H1 (cell line): ENCODE results near the gene ZNF311. TPM values are rescaled to one million over a fixed set of nuclear protein-coding genes. Genes with fewer than 3 reads are reported as not detected.

Experiments
- CTCF ChIA-PET: fragments of 300-600 bp; sonication (Branson Sonifier 250); formaldehyde crosslinking; loops from one replicate; lab custom pipeline; 2021; ENCODE audit not compliant: partially characterized antibody; lab: Charles Lee
- POLR2A ChIA-PET: fragments of 300-600 bp; sonication (Branson Sonifier 250); formaldehyde crosslinking; loops from one replicate; lab custom pipeline; 2021; ENCODE audit warnings: inconsistent platforms; ENCODE audit not compliant: partially characterized antibody; lab: Charles Lee
- DNase-seq, 2 experiments: peaks; one replicate each; pipeline versions ENCODE4 v3.0.0 to v3.0.0-alpha.2; 2010 to 2022; ENCODE audit warnings: low spot score in 2 of 2, low read depth in 1 of 2, mixed read lengths in 1 of 2
- FAIRE-seq: peaks from 2 replicates; lab custom pipeline; 2011; peaks lifted over from hg19 to GRCh38; lab: Jason Lieb, UNC
- H2AFZ ChIP-seq: 2 replicates; pipeline ENCODE4 v1.8.1; 2012; ENCODE audit warnings: low read length, inconsistent platforms
- H2AK5ac ChIP-seq: 2 replicates; pipeline ENCODE4 v1.6.1; 2013; ENCODE audit warnings: low read depth, low read length
- H2BK120ac ChIP-seq: replicated peaks from 2 replicates; pipeline ENCODE3; 2013; ENCODE audit warnings: low read depth, low read length, inconsistent platforms
- H2BK12ac ChIP-seq: 2 replicates; pipeline ENCODE4 v1.6.1; 2013; ENCODE audit warnings: low read depth, low read length
- H2BK15ac ChIP-seq: 2 replicates; pipeline ENCODE4 v1.6.1; 2013; ENCODE audit warnings: low read length
- H2BK20ac ChIP-seq: 2 replicates; pipeline ENCODE4 v1.6.1; 2013; ENCODE audit warnings: low read length
- H2BK5ac ChIP-seq: 2 replicates; pipeline ENCODE4 v1.6.1; 2013; ENCODE audit warnings: low read depth, low read length
- H3K14ac ChIP-seq: 2 replicates; pipeline ENCODE4 v1.6.1; 2013; ENCODE audit warnings: inconsistent platforms; ENCODE audit not compliant: insufficient read length
- H3K18ac ChIP-seq: 2 replicates; pipeline ENCODE4 v1.6.1; 2013; ENCODE audit warnings: low read length; ENCODE audit errors: extremely low read depth
- H3K23ac ChIP-seq: 2 replicates; pipeline ENCODE4 v1.6.1; 2013; ENCODE audit warnings: inconsistent platforms; ENCODE audit not compliant: insufficient read length
- H3K23me2 ChIP-seq: 2 replicates; pipeline ENCODE4 v1.6.1; 2013; ENCODE audit warnings: low read depth, low read length
- H3K27ac ChIP-seq: 2 replicates; pipeline ENCODE4 v1.6.1; 2011; ENCODE audit warnings: low read depth, low read length, inconsistent platforms
- H3K27me3 ChIP-seq, 4 experiments: replicated peaks in 1 of 4; 1 replicate in 1 of 4; 2 replicates in 3 of 4; pipeline versions ENCODE4 v1.6.1 to v1.8.1; 2011 to 2013; ENCODE audit warnings: low read length in 3 of 4, mild to moderate bottlenecking in 3 of 4, inconsistent platforms in 2 of 4, mixed read lengths in 2 of 4, moderate library complexity in 1 of 4; ENCODE audit not compliant: control insufficient read depth in 3 of 4, insufficient read depth in 3 of 4; ENCODE audit errors: extremely low read depth in 1 of 4
- H3K36me3 ChIP-seq, 4 experiments: 2 replicates each; pipeline versions ENCODE4 v1.6.1 to v1.8.1; 2011 to 2013; ENCODE audit warnings: mild to moderate bottlenecking in 4 of 4, low read length in 3 of 4, moderate library complexity in 2 of 4, control low read depth in 1 of 4, inconsistent platforms in 1 of 4; ENCODE audit not compliant: insufficient read depth in 4 of 4, control insufficient read depth in 2 of 4
- H3K4ac ChIP-seq: replicated peaks from 2 replicates; pipeline ENCODE3; 2013; ENCODE audit warnings: low read length, low read depth, mixed read lengths, inconsistent platforms; ENCODE audit not compliant: insufficient read length
- H3K4me1 ChIP-seq, 4 experiments: replicated peaks in 1 of 4; 1 replicate in 1 of 4; 2 replicates in 3 of 4; pipeline versions ENCODE4 v1.6.1 to v1.8.1; 2011 to 2013; ENCODE audit warnings: low read length in 3 of 4, inconsistent platforms in 2 of 4, mixed read lengths in 1 of 4; ENCODE audit not compliant: insufficient read depth in 4 of 4, control insufficient read depth in 3 of 4
- H3K4me2 ChIP-seq, 2 experiments: 2 replicates each; pipeline versions ENCODE4 v1.6.1 to v1.8.1; 2011 to 2013; ENCODE audit warnings: low read depth in 2 of 2, low read length in 2 of 2, control low read depth in 1 of 2, inconsistent platforms in 1 of 2, mild to moderate bottlenecking in 1 of 2; ENCODE audit not compliant: insufficient read depth in 1 of 2
- H3K4me3 ChIP-seq, 4 experiments: fragments of 200-600, 300-600 bp in 1 of 4; sonication (generic), shearing (Covaris generic), sonication (Bioruptor Twin) in 1 of 4; 2 replicates each; pipeline versions ENCODE4 v1.5.1 to v1.8.1; 2011 to 2016; ENCODE audit warnings: low read length in 4 of 4, low read depth in 3 of 4, control low read depth in 2 of 4, inconsistent platforms in 2 of 4, mild to moderate bottlenecking in 2 of 4, mixed read lengths in 1 of 4, moderate library complexity in 1 of 4; ENCODE audit not compliant: insufficient read depth in 2 of 4; ENCODE audit errors: extremely low read depth in 1 of 4
- H3K56ac ChIP-seq: replicated peaks from 2 replicates; pipeline ENCODE3; 2013; ENCODE audit warnings: low read depth, mild to moderate bottlenecking, mixed read lengths, low read length, inconsistent platforms; ENCODE audit not compliant: insufficient read length
- H3K79me1 ChIP-seq: 2 replicates; pipeline ENCODE4 v1.6.1; 2013; ENCODE audit warnings: low read depth, low read length, control low read depth
- H3K79me2 ChIP-seq, 2 experiments: 2 replicates each; pipeline versions ENCODE4 v1.6.1 to v1.8.1; 2012 to 2013; ENCODE audit warnings: low read length in 2 of 2, mild to moderate bottlenecking in 2 of 2, inconsistent platforms in 1 of 2; ENCODE audit not compliant: insufficient read depth in 2 of 2, control insufficient read depth in 1 of 2
- H3K9ac ChIP-seq, 4 experiments: replicated peaks in 1 of 4; 1 replicate in 1 of 4; 2 replicates in 3 of 4; pipeline versions ENCODE4 v1.6.1 to v1.8.1; 2011 to 2013; ENCODE audit warnings: low read depth in 3 of 4, low read length in 3 of 4, control low read depth in 2 of 4, mild to moderate bottlenecking in 2 of 4, moderate library complexity in 2 of 4, inconsistent platforms in 1 of 4; ENCODE audit errors: extremely low read depth in 1 of 4
- H3K9me3 ChIP-seq, 2 experiments: 2 replicates each; pipeline versions ENCODE4 v1.6.1 to v1.8.1; 2012 to 2013; ENCODE audit warnings: mild to moderate bottlenecking in 2 of 2, moderate library complexity in 2 of 2, control low read depth in 1 of 2, inconsistent platforms in 1 of 2, low read depth in 1 of 2, low read length in 1 of 2, mixed read lengths in 1 of 2; ENCODE audit not compliant: insufficient read depth in 2 of 2
- H4K20me1 ChIP-seq, 2 experiments: replicated peaks in 1 of 2; 2 replicates each; pipeline versions ENCODE3 to v1.8.1; 2011 to 2013; ENCODE audit warnings: inconsistent platforms in 2 of 2, low read length in 2 of 2, mild to moderate bottlenecking in 1 of 2; ENCODE audit not compliant: insufficient read depth in 2 of 2, control insufficient read depth in 1 of 2
- H4K5ac ChIP-seq: 2 replicates; pipeline ENCODE4 v1.6.1; 2013; ENCODE audit warnings: low read length, low read depth, mixed read lengths, inconsistent platforms; ENCODE audit not compliant: insufficient read length
- H4K8ac ChIP-seq: 2 replicates; pipeline ENCODE4 v1.8.0; 2013; ENCODE audit warnings: mild to moderate bottlenecking, moderate library complexity, low read length, inconsistent platforms; ENCODE audit not compliant: insufficient read depth; ENCODE audit errors: extremely low read depth
- H4K91ac ChIP-seq: replicated peaks from 2 replicates; pipeline ENCODE3; 2013; ENCODE audit warnings: low read length, mixed read lengths, inconsistent platforms; ENCODE audit not compliant: insufficient read length
- BACH1 ChIP-seq: IDR thresholded peaks from 2 replicates; pipeline ENCODE4 v1.6.1; 2012; ENCODE audit warnings: low read length, improper control_type of control experiment
- BRCA1 ChIP-seq: IDR thresholded peaks from 2 replicates; pipeline ENCODE4 v1.6.1; 2012; ENCODE audit warnings: low read depth, low read length, improper control_type of control experiment
- CHD1 ChIP-seq: IDR thresholded peaks from 2 replicates; pipeline ENCODE4 v1.6.1; 2012; ENCODE audit warnings: low read depth, low read length, improper control_type of control experiment
- FOSL1 ChIP-seq: IDR thresholded peaks from 2 replicates; pipeline ENCODE4 v1.6.1; 2011; ENCODE audit warnings: mild to moderate bottlenecking, low read depth, low read length, moderate library complexity; ENCODE audit not compliant: insufficient read depth
- HDAC2 ChIP-seq, 2 experiments: fragments of 300-600 bp in 1 of 2; sonication (generic) in 1 of 2; IDR thresholded peaks; 2 replicates each; pipeline ENCODE4 v1.6.1; 2011 to 2012; ENCODE audit warnings: low read depth in 2 of 2, low read length in 2 of 2, mild to moderate bottlenecking in 2 of 2, moderate library complexity in 2 of 2, borderline replicate concordance in 1 of 2, inconsistent platforms in 1 of 2
- HDAC6 ChIP-seq: IDR thresholded peaks from one replicate; pipeline ENCODE4 v1.7.1; 2012; ENCODE audit warnings: low read depth, mild to moderate bottlenecking, inconsistent platforms, low read length, moderate library complexity
- KDM5A ChIP-seq: fragments of 200-600 bp; IDR thresholded peaks from 2 replicates; pipeline ENCODE4 v1.7.1; 2012; ENCODE audit warnings: mild to moderate bottlenecking, low read length, inconsistent platforms, mixed read lengths
- MAFK ChIP-seq: IDR thresholded peaks from 2 replicates; pipeline ENCODE4 v1.6.1; 2012; ENCODE audit warnings: low read depth, mild to moderate bottlenecking, improper control_type of control experiment, low read length
- SIN3A ChIP-seq, 2 experiments: IDR thresholded peaks in 1 of 2; conservative IDR thresholded peaks in 1 of 2; 2 replicates each; pipeline ENCODE4 v1.6.1; 2011 to 2012; ENCODE audit warnings: low read length in 2 of 2, improper control_type of control experiment in 1 of 2, low read depth in 1 of 2, mild to moderate bottlenecking in 1 of 2
- SP4 ChIP-seq: IDR thresholded peaks from 2 replicates; pipeline ENCODE4 v1.6.1; 2012; ENCODE audit warnings: low read length, inconsistent platforms
- ZNF274 ChIP-seq: IDR thresholded peaks from 2 replicates; pipeline ENCODE4 v1.7.0; 2012; ENCODE audit warnings: low read length, borderline replicate concordance; ENCODE audit errors: extremely low read depth
- WGBS, 2 experiments: shearing (Covaris generic) in 1 of 2; methylation state at CpG; one replicate each; pipeline versions ENCODE4 v1.1.6 to v1.1.7; 2013 to 2015; ENCODE audit warnings: low lambda C conversion rate in 2 of 2, mixed read lengths in 2 of 2, inconsistent platforms in 1 of 2, low coverage in 1 of 2, missing lambda C conversion rate in 1 of 2; ENCODE audit not compliant: insufficient replicate concordance in 2 of 2, insufficient coverage in 1 of 2, insufficient read length in 1 of 2; ENCODE audit errors: extremely low coverage in 1 of 2, missing lambda C conversion rate in 1 of 2; 5-methylcytosine and 5-hydroxymethylcytosine counted together
- polyA plus RNA-seq, 7 experiments: library from polyadenylated mRNA; depleted of rRNA in 3 of 7; stranded (reverse) in 5 of 7; unstranded in 2 of 7; fragments of >200 nt in 5 of 7; fragments of 200-250 nt in 2 of 7; gene quantifications; 1 replicate in 5 of 7; 2 replicates in 1 of 7; 4 replicates in 1 of 7; pipeline versions ENCODE4 v1.2.1 to v1.2.3, GENCODE V29; 2011 to 2013; ENCODE audit warnings: missing spikeins in 2 of 7, mixed read lengths in 2 of 7
- total RNA-seq: library from RNA; stranded (reverse); fragmentation: NEBNext Ultra II Directional; extraction: Animal tissue kit (Norgen Biotek cat#: 25700); gene quantifications from 2 replicates; pipeline ENCODE4 v1.2.1, GENCODE V29; 2021
- TF ChIP-seq, protein P1 (sequence below), 3 experiments: IDR thresholded peaks; 1 replicate in 2 of 3; 2 replicates in 1 of 3; pipeline versions ENCODE4 v1.5.1 to v1.6.1; 2011; ENCODE audit warnings: low read length in 3 of 3, mild to moderate bottlenecking in 3 of 3, inconsistent platforms in 2 of 3, low read depth in 1 of 3, moderate library complexity in 1 of 3; ENCODE audit not compliant: insufficient read depth in 1 of 3; ENCODE audit errors: control extremely low read depth in 1 of 3

Gene ZNF311
- total and polyA plus RNA-seq, 2 of the 8 experiments (the other 6 are each of a cell fraction or from before 2014, with no cell fraction given) = 1.9 to 4.2 TPM

DNA sequence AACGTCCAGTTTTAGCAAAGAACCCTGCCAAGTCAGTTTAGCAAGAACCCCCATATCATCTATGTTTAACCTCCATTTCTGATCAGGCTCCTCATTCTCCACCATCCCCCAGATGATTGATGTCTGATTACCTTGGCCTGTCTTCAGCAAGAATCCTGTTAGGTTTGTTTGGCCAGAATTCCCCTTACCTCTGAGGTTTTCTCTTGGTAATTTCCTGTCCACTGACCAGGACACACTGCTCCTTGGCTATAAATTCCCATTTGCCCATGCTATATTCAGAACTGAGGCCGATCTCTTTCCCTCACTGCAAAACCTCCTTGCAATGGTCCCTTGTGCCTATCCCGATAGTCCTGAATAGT is 27.0 kb downstream of the ZNF311 start:
- WGBS, 2 experiments = 96% methylated on average over 3 of the region's 3 CpGs; no CpG with 5 or more reads in 1 of the 2 experiments
- no peak overlapping the region for H2AFZ ChIP-seq
- CTCF ChIA-PET = interaction anchor here (3.7 kb wide), 1 partner anchor 8 kb away, joined by 19 read pairs; no protein-coding TSS in a partner anchor
- TF ChIP-seq HDAC6 = no peak
- TF ChIP-seq KDM5A = no peak
- TF ChIP-seq FOSL1 = no peak
- TF ChIP-seq BRCA1 = no peak
- no peak for TF ChIP-seq BACH1
- no peak for TF ChIP-seq SP4
- TF ChIP-seq, protein P1, sequence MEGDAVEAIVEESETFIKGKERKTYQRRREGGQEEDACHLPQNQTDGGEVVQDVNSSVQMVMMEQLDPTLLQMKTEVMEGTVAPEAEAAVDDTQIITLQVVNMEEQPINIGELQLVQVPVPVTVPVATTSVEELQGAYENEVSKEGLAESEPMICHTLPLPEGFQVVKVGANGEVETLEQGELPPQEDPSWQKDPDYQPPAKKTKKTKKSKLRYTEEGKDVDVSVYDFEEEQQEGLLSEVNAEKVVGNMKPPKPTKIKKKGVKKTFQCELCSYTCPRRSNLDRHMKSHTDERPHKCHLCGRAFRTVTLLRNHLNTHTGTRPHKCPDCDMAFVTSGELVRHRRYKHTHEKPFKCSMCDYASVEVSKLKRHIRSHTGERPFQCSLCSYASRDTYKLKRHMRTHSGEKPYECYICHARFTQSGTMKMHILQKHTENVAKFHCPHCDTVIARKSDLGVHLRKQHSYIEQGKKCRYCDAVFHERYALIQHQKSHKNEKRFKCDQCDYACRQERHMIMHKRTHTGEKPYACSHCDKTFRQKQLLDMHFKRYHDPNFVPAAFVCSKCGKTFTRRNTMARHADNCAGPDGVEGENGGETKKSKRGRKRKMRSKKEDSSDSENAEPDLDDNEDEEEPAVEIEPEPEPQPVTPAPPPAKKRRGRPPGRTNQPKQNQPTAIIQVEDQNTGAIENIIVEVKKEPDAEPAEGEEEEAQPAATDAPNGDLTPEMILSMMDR (IDR thresholded peaks at IDR 0.05; ENCODE audit: control extremely low read depth in 1 of 3, insufficient read depth in 1 of 3, low read depth in 1 of 3, low read length in 3 of 3) = no peak
- TF ChIP-seq MAFK = no peak
- TF ChIP-seq ZNF274 = no peak
- TF ChIP-seq HDAC2 (IDR thresholded peaks at IDR 0.05; ENCODE audit: borderline replicate concordance in 1 of 2, low read depth in 2 of 2, low read length in 2 of 2) = no peak
- no peak for TF ChIP-seq SIN3A (conservative IDR thresholded peaks at IDR 0.05 in 1 of 2, IDR thresholded peaks at IDR 0.05 in 1 of 2; ENCODE audit: low read depth in 1 of 2, low read length in 2 of 2)
- TF ChIP-seq CHD1 = no peak

More for the DNA sequence above, 27.0 kb downstream of the ZNF311 start:
- Histone ChIP-seq H2AK5ac (no peak overlapping the region), H4K91ac (no peak overlapping the region), H4K8ac (no peak overlapping the region), H2BK20ac (no peak overlapping the region), H2BK120ac (no peak overlapping the region), H3K4me2 (no peak overlapping the region; a peak in 1 of 4 replicates), H3K9ac (no peak overlapping the region), H2BK5ac (no peak overlapping the region), H3K79me2 (no peaks in the 10 kb centered on the region), H2BK15ac (no peak overlapping the region), H4K5ac (no peak overlapping the region), H3K79me1 (no peaks in the 10 kb centered on the region), H4K20me1 (no peaks in the 10 kb centered on the region), H3K14ac (no peak overlapping the region), H3K23ac (no peak overlapping the region), H3K23me2 (peaks cover 4% of the 10 kb centered on the region), H3K18ac (no peak overlapping the region), H3K4me3 (no peak overlapping the region; a peak in 1 of 8 replicates), H3K9me3 (no peaks in the 10 kb centered on the region), H3K4me1 (peaks cover 0 to 6% (median 0%) of the 10 kb centered on the region in 4 experiments; a peak in 3 of 7 replicates), H2BK12ac (no peak overlapping the region), H3K56ac (no peak overlapping the region), H3K27me3 (no peaks in the 10 kb centered on the region; a peak in 2 of 7 replicates), H3K27ac (no peak overlapping the region), H3K4ac (no peak overlapping the region), H3K36me3 (no peaks in the 10 kb centered on the region)
- FAIRE-seq = no peak
- POLR2A ChIA-PET = no interaction called here
- no peak for DNase-seq
